ENCODE measurements around the gene SH2D3C. TPM values are rescaled to one million over a fixed set of nuclear protein-coding genes. Genes with fewer than 3 reads are reported as not detected.

SH2D3C gene
- total RNA-seq, 4 donors from 2014 or later: 0.38 to 4.8 (median 2.8) TPM

- Histone ChIP-seq H3K27me3 (no peaks in the 10 kb centered on the region), H3K9me3 (no peaks in the 10 kb centered on the region), H3K4me1 (no peaks in the 10 kb centered on the region), H3K27ac (no peak overlapping the region), H3K4me3 (no peak overlapping the region), H3K36me3 (peaks cover 14 to 79% (median 19%) of the 10 kb centered on the region in 3 donors)
- intact Hi-C loops (cut with DNase I): no loop called here
- WGBS, 2 donors: 87 to 89% methylated on average over 6 to 9 of the region's 11 CpGs
- TF ChIP-seq CTCF (IDR thresholded peaks at IDR 0.05): no peak
- no peak for TF ChIP-seq POLR2A (IDR thresholded peaks at IDR 0.05)
- DNase-seq: no peak
Measured at GRCh38 chr9:127818574-127818973, 40.1 kb upstream of the SH2D3C start.

GRCh38 chr9:127817881-127818434 is 39.5 kb upstream of the SH2D3C start:
- Histone ChIP-seq H3K27ac (no peak overlapping the region), H3K4me3 (no peak overlapping the region)
- no peak for DNase-seq

DNA sequence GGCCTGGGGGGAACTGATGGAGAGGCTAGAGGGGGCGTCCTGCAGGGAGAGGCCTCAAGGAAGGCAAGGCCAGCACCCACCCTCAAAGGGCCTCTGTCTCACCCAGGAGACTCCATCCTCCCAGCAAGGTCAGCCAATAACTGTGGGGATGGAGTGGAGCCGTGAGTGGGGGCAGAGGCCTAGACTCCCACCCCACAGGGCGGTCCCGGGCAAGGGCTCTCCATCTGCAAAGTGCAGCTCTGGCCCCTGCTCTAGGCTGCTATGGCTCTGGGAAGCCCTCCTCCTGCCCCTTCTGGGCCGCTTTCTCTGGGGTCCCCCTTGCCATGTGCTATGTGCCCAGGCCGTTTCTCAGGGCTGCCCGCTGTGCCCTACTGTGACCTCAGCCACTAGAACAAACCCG is 38.3 kb upstream of the SH2D3C start:
- H3K36me3 ChIP-seq: peaks cover 23 to 98% (median 26%) of the 10 kb centered on the region in 3 donors
- WGBS, 2 donors: 93% methylated on average over 3 of the region's 8 CpGs; no CpG with 5 or more reads in 1 of the 2 donors

More at GRCh38 chr9:127817881-127818434, 39.5 kb upstream of the SH2D3C start:
- H3K36me3 ChIP-seq: peaks cover 21 to 86% (median 24%) of the 10 kb centered on the region in 3 donors
- H3K4me1 ChIP-seq: no peaks in the 10 kb centered on the region
- no peaks in the 10 kb centered on the region for H3K27me3 ChIP-seq
- TF ChIP-seq CTCF (IDR thresholded peaks at IDR 0.05) (no peak), POLR2A (IDR thresholded peaks at IDR 0.05) (no peak)
- WGBS, 2 donors: 89 to 92% methylated on average over 3 to 5 of the region's 17 CpGs
- intact Hi-C loops (cut with DNase I): no loop called here
- H3K9me3 ChIP-seq: no peaks in the 10 kb centered on the region

GRCh38 chr9:127816362-127816725 is 37.9 kb upstream of the SH2D3C start:
- DNase-seq: no peak
- intact Hi-C loops (cut with DNase I): no loop called here
- H3K36me3 ChIP-seq: peaks cover 23 to 100% (median 26%) of the 10 kb centered on the region in 3 donors

More for the DNA sequence above, 38.3 kb upstream of the SH2D3C start:
- H3K9me3 ChIP-seq: no peaks in the 10 kb centered on the region
- H3K4me1 ChIP-seq: peaks cover 0 to 1% (median 0%) of the 10 kb centered on the region in 3 donors
- intact Hi-C loops (cut with DNase I): no loop called here
- H3K27ac ChIP-seq: no peak overlapping the region
- H3K27me3 ChIP-seq: no peaks in the 10 kb centered on the region
- no peak overlapping the region for H3K4me3 ChIP-seq
- TF ChIP-seq POLR2A (IDR thresholded peaks at IDR 0.05): no peak
- TF ChIP-seq CTCF (IDR thresholded peaks at IDR 0.05): no peak
- no peak for DNase-seq

More at GRCh38 chr9:127816362-127816725, 37.9 kb upstream of the SH2D3C start:
- Histone ChIP-seq H3K9me3 (no peaks in the 10 kb centered on the region), H3K27me3 (no peaks in the 10 kb centered on the region), H3K4me3 (no peak overlapping the region), H3K27ac (no peak overlapping the region), H3K4me1 (peaks cover 0 to 5% (median 0%) of the 10 kb centered on the region in 3 donors)
- no peak for TF ChIP-seq CTCF (IDR thresholded peaks at IDR 0.05)
- no peak for TF ChIP-seq POLR2A (IDR thresholded peaks at IDR 0.05)
- WGBS, 2 donors: 20% methylated on average over 1 of the region's 3 CpGs; no CpG with 5 or more reads in 1 of the 2 donors
